ENCODE results near the gene CLRN2. TPM values are rescaled to one million over a fixed set of nuclear protein-coding genes. Genes with fewer than 3 reads are reported as not detected.

CLRN2 gene
- total and polyA plus RNA-seq, 9 of the 15 experiments (the other 6 are each of a cell fraction or from before 2014, with no cell fraction given) = not detected

DNA sequence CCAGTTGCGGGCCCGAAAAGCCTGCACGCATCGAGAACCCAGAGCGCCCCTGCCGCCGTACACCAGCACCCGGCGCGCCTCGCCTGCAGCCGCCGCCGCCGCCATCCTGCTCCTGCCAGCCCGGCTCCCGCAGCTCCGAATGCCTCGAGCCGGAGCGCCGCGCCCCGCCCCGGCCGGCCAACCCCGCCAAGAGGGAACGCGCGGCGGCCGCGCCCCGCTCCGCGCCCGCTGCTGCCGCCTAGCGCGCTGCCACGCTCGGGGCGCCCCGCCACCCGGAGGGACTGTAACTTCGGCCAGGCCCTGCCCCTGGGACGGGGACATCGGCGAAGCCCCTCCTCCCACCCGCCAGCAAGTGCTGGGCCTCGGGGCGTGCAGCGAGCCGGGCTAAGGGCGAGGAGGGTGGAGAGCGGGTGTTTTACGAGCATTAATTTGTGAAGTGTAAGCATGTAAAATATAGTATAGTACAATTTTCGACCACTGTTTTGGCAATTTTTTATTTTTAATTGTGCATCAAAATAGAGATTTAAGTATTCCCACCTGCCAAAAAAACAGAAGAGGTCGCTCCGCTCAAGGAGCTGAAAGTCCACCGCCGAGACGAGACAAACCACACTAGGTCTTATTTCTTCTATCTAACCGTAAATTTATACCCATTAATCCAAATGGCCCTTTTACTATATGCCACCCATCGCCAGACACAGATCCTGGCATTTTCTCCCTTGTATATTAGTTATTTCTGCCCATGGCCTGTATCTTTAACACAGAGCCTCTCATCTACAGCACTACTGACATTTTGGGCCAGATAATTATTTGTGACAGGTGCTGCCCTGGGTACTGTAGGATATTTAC, 2.8 kb upstream of the CLRN2 start, which contains the start of gene QDPR (continued):
- TF ChIP-seq, protein P1, sequence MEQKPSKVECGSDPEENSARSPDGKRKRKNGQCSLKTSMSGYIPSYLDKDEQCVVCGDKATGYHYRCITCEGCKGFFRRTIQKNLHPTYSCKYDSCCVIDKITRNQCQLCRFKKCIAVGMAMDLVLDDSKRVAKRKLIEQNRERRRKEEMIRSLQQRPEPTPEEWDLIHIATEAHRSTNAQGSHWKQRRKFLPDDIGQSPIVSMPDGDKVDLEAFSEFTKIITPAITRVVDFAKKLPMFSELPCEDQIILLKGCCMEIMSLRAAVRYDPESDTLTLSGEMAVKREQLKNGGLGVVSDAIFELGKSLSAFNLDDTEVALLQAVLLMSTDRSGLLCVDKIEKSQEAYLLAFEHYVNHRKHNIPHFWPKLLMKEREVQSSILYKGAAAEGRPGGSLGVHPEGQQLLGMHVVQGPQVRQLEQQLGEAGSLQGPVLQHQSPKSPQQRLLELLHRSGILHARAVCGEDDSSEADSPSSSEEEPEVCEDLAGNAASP (IDR thresholded peaks at IDR 0.05) = no peak
- 0 out of 2 replicates have a peak, but pooled peaks have one; percentile 30 for TF ChIP-seq KLF1 (tag; IDR thresholded peaks at IDR 0.05)
- TF ChIP-seq ZNF717 (CRISPR knock-in tag; IDR thresholded peaks at IDR 0.05) = no peak
- TF ChIP-seq, protein P2, sequence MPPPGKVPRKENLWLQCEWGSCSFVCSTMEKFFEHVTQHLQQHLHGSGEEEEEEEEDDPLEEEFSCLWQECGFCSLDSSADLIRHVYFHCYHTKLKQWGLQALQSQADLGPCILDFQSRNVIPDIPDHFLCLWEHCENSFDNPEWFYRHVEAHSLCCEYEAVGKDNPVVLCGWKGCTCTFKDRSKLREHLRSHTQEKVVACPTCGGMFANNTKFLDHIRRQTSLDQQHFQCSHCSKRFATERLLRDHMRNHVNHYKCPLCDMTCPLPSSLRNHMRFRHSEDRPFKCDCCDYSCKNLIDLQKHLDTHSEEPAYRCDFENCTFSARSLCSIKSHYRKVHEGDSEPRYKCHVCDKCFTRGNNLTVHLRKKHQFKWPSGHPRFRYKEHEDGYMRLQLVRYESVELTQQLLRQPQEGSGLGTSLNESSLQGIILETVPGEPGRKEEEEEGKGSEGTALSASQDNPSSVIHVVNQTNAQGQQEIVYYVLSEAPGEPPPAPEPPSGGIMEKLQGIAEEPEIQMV (tag; conservative IDR thresholded peaks at IDR 0.05; ENCODE audit: low read depth) = no peak
- no peak for TF ChIP-seq ZNF316 (IDR thresholded peaks at IDR 0.05)
- no peak for TF ChIP-seq TEAD2 (tag; IDR thresholded peaks at IDR 0.05)
- no peak for TF ChIP-seq PCBP2 (IDR thresholded peaks at IDR 0.05; ENCODE audit: low read depth, low read length, poor library complexity, severe bottlenecking)
- no peak for TF ChIP-seq POLR3A (IDR thresholded peaks at IDR 0.05; ENCODE audit: borderline replicate concordance, extremely low read depth, insufficient read depth, insufficient read length)
- TF ChIP-seq HDAC3 (IDR thresholded peaks at IDR 0.05; ENCODE audit: borderline replicate concordance, partially characterized antibody) = no peak
- no peak for TF ChIP-seq EGR1 (conservative IDR thresholded peaks at IDR 0.05)
- no peak for TF ChIP-seq CREBBP (IDR thresholded peaks at IDR 0.05; ENCODE audit: low read depth, low read length)
- no peak for TF ChIP-seq STAG1 (CRISPR knock-in tag; IDR thresholded peaks at IDR 0.05; ENCODE audit: borderline replicate concordance)
- TF ChIP-seq, protein P3, sequence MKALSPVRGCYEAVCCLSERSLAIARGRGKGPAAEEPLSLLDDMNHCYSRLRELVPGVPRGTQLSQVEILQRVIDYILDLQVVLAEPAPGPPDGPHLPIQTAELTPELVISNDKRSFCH (CRISPR knock-in tag; IDR thresholded peaks at IDR 0.05) = no peak
- TF ChIP-seq, protein P3 (tag; IDR thresholded peaks at IDR 0.05) = no peak
- no peak for TF ChIP-seq NR2C1 (IDR thresholded peaks at IDR 0.05)
- no peak for TF ChIP-seq NR2C1 (tag; IDR thresholded peaks at IDR 0.05)
- TF ChIP-seq, protein P4, sequence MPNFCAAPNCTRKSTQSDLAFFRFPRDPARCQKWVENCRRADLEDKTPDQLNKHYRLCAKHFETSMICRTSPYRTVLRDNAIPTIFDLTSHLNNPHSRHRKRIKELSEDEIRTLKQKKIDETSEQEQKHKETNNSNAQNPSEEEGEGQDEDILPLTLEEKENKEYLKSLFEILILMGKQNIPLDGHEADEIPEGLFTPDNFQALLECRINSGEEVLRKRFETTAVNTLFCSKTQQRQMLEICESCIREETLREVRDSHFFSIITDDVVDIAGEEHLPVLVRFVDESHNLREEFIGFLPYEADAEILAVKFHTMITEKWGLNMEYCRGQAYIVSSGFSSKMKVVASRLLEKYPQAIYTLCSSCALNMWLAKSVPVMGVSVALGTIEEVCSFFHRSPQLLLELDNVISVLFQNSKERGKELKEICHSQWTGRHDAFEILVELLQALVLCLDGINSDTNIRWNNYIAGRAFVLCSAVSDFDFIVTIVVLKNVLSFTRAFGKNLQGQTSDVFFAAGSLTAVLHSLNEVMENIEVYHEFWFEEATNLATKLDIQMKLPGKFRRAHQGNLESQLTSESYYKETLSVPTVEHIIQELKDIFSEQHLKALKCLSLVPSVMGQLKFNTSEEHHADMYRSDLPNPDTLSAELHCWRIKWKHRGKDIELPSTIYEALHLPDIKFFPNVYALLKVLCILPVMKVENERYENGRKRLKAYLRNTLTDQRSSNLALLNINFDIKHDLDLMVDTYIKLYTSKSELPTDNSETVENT (CRISPR knock-in tag; IDR thresholded peaks at IDR 0.05) = no peak
- TF ChIP-seq ZKSCAN8 (CRISPR knock-in tag; IDR thresholded peaks at IDR 0.05) = no peak
- TF ChIP-seq, protein P5, sequence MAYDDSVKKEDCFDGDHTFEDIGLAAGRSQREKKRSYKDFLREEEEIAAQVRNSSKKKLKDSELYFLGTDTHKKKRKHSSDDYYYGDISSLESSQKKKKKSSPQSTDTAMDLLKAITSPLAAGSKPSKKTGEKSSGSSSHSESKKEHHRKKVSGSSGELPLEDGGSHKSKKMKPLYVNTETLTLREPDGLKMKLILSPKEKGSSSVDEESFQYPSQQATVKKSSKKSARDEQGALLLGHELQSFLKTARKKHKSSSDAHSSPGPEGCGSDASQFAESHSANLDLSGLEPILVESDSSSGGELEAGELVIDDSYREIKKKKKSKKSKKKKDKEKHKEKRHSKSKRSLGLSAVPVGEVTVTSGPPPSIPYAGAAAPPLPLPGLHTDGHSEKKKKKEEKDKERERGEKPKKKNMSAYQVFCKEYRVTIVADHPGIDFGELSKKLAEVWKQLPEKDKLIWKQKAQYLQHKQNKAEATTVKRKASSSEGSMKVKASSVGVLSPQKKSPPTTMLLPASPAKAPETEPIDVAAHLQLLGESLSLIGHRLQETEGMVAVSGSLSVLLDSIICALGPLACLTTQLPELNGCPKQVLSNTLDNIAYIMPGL (CRISPR knock-in tag; IDR thresholded peaks at IDR 0.05) = no peak
- TF ChIP-seq POLR2A (conservative IDR thresholded peaks at IDR 0.05) = peak; percentile 67
- no peak for TF ChIP-seq KDM4B (IDR thresholded peaks at IDR 0.05; ENCODE audit: borderline replicate concordance in 2 of 2, low read depth in 1 of 2)
- TF ChIP-seq ZNF121 (CRISPR knock-in tag; conservative IDR thresholded peaks at IDR 0.05) = no peak

All from K562 (cell line).